GM18868 (cell line): ENCODE results near the gene PIP4K2A.
A peak's percentile ranks its signal among the peaks of the same experiment; 100 is the strongest.

Experiments
- ATAC-seq: cut with Tn5 transposase; IDR thresholded peaks from one replicate; pipeline ENCODE4 v1.9.1; 2021; ENCODE audit warnings: mild to moderate bottlenecking, moderate library complexity; ENCODE audit not compliant: unreplicated experiment

The PIP4K2A gene

GRCh38 chr10:22643775-22644174, 70.6 kb downstream of the PIP4K2A start:
- no peak for ATAC-seq

GRCh38 chr10:22643116-22643515, 71.3 kb downstream of the PIP4K2A start:
- no peak for ATAC-seq

- ATAC-seq: no peak
Measured at GRCh38 chr10:22641743-22642142, 72.6 kb downstream of the PIP4K2A start.

GRCh38 chr10:22640359-22640758, 74.0 kb downstream of the PIP4K2A start:
- ATAC-seq: no peak

DNA sequence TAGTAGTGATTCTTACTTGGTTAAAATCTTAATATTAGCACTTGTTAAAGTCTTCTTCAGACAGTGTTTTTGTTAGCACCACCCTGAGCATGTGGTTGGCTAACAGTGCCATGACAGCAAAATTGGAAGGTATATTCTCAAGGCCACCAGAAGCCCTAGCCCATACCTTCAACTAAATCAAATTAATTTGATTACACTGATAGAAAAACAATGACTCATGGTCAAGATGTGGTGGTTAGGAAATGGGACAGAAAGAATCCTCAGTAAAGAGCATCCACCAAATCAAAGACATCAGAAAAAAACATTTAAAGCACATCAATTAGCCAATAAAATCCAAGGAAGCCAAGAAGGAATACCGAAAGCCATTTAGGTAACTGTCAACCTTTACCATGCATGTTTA, 75.5 kb downstream of the PIP4K2A start:
- no peak for ATAC-seq

DNA sequence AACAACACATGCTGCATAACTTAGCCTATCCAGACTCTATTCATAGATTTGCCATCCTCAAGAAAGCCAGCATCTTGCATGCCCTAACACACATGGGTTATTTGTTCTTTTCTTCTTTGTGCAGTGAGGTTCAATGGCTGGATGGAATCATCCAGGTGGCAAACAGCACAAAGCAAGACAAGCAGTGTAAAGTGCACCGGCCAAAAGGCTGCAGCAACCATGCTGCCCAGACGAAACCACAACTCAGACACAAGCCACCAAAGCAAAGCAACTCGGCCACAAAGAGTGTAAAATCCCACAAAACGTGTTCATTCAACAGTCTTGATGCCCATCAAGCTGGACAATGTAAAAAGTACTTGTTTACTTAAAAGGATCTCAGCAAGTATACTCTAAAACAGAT, 76.9 kb downstream of the PIP4K2A start:
- ATAC-seq: no peak

- ATAC-seq: peak; percentile 40
Measured at GRCh38 chr10:22635650-22636049, 78.7 kb downstream of the PIP4K2A start.

GRCh38 chr10:22634606-22635459, 79.5 kb downstream of the PIP4K2A start:
- no peak for ATAC-seq

GRCh38 chr10:22634093-22634492, 80.3 kb downstream of the PIP4K2A start:
- no peak for ATAC-seq

- no peak for ATAC-seq
Measured at GRCh38 chr10:22633528-22633927, 80.8 kb downstream of the PIP4K2A start.

- ATAC-seq: no peak
Measured at GRCh38 chr10:22633106-22633505, 81.3 kb downstream of the PIP4K2A start.

DNA sequence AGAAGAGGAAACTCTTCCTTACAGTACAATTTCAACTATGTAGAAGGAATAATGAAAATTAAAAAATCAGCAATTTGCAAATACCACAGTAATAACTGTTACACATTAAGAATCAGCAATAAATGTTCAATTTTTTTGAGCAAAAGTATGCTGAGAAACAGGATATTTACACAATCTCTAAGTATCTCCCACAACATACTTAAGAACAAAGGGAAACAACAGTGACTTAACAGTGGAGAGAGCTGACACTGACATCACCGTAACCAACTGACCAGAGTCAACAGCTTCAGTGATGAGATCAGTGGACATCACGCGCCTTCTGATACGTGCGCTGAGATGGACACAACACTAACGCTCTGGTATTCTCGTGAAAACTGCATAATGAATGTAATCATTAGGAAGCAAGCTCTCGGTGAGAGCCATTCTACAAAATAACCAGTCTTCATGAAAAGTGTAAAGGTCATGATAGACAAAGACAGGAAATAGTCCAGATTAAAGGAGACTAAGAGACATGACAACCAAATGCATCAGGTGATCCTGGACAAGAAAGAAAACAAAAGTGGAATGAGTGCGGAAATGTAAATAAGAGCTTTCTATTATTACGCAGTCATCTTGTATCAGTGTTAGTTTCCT, 82.6 kb downstream of the PIP4K2A start:
- no peak for ATAC-seq

DNA sequence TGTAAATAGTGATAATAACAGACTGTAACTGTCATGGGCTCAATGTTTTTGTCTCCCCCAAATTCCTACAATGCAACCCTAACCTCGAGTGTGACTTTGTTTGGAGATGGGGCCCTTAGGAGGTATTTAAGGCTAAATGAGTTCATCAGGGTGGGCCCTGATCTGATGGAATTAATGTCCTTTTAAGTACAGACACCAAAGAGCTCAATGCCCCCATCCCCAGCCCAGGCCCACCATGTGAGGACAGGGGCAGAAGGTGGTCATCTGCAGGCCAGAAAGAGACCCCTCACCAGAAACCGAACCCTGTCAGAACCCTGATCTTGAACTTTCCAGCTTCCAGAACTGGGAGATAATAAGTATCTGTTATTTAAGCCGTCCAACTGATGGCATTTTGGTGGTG, 83.2 kb downstream of the PIP4K2A start:
- ATAC-seq: no peak

GRCh38 chr10:22630234-22631174, 83.9 kb downstream of the PIP4K2A start:
- peak; percentile 86 for ATAC-seq

DNA sequence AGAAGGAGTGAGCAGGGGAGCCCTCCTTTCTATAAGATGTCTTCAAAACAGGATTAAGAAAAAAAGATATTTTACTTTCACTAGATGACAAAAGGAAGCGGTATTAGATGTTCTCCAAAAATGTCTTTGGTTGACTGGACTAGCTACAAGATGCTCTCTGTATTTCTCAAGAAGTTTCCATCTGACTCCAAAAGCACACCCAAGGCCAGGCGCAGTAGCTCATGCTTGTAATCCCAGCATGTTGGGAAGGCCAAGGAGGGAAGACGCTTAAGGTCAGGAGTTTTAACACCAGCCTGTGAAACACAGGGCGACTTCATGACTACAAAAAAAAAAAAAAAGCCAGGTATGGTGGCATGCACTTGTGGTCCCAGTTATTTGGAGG, 84.5 kb downstream of the PIP4K2A start:
- ATAC-seq: peak; percentile 34

- no peak for ATAC-seq
Measured at GRCh38 chr10:22629126-22629525, 85.3 kb downstream of the PIP4K2A start.

DNA sequence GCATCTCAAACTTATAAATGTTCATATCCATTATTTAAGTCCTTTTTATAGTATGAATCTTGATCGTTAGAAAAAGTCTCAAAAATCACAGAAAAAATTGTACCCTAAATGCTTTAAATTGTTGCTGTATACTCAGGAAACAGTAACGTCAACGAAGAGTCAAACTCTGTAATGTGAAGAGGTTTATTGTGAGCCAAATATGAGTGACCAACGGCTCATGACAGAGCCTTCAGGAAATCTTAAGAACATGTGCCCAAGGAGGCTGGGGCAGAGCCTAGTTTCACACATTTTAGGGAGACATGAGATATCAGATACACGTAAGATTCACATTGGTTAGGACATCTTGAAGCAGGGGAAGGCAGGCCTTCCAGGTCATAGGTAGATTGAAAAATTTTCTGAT, 86.1 kb downstream of the PIP4K2A start:
- no peak for ATAC-seq

DNA sequence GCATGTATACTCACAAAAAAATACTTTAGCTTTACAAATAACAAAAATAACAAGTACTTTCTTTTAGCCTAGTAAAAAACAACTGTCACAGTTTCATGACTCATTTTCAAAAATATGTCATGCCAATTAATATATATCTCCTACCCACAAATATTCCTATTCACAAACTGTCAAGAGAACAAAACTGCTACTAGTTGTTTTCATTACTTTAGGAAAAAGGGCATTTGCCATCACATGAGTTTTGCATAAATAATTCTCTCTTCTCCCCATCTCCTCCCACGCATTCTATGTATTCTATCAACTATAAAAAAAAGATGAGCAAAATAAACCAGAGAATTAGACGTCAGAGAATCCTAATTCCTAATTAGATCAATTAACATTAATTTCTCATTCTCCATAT, 87.6 kb downstream of the PIP4K2A start:
- ATAC-seq: no peak

DNA sequence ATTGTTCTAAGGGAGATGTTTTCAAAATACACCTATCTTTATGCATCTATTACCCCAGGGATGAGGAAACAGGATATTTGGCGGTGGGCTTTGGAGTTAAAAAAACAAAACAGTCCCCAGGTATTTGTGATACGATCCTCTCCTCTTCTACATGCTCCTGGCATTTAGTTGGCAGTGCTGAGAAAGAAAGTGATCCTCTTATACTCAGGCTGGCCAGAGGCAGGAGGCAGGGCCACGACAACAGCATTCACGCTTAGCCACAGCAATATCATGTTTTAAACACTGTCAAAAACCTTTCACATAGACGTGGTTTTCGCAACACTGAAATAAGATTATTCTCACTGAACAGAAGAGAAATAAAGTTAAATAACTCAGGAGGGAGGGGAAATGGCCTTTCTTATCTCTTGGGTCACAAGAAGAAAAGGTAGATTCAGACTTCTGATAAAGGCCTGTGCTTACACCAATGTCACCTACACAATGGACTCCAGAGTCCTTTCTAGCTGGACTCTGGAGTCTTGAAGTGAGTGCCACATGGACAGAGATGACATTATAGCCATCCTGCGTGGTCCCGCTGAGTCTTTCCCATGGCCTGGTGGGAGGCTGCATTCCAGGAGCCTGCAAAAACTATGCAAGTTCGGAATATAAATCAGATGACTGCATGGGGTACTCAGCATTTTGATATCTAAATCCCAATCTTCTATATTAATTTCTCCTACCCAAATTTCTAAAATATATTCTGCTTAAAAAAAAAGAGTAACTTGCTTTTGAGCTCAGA, 88.7 kb downstream of the PIP4K2A start:
- no peak for ATAC-seq

GRCh38 chr10:22624287-22624738, 90.1 kb downstream of the PIP4K2A start:
- no peak for ATAC-seq
